Trophoblast cell (in vitro differentiated cells and primary cell): ENCODE measurements around the gene SLC6A9.

Experiments
- DNase-seq, 2 donors: peaks; one replicate each; pipeline ENCODE4 v3.0.0-alpha.2; 2016
- H2AFZ ChIP-seq: 2 replicates; pipeline ENCODE4 v1.6.1; 2013; ENCODE audit warnings: low read length, moderate library complexity, mild to moderate bottlenecking; ENCODE audit not compliant: insufficient read depth, poor library complexity
- H2AK5ac ChIP-seq: 2 replicates; pipeline ENCODE4 v1.6.1; 2013; ENCODE audit warnings: mild to moderate bottlenecking, low read length
- H2BK120ac ChIP-seq: 2 replicates; pipeline ENCODE4 v1.6.1; 2013; ENCODE audit warnings: low read length, mild to moderate bottlenecking, moderate library complexity; ENCODE audit not compliant: insufficient read depth, poor library complexity
- H2BK12ac ChIP-seq: 2 replicates; pipeline ENCODE4 v1.6.1; 2013; ENCODE audit warnings: mild to moderate bottlenecking, low read length, moderate library complexity
- H2BK5ac ChIP-seq: 2 replicates; pipeline ENCODE4 v1.6.1; 2013; ENCODE audit warnings: low read length, low read depth, moderate library complexity, mild to moderate bottlenecking; ENCODE audit not compliant: poor library complexity
- H3K14ac ChIP-seq: 2 replicates; pipeline ENCODE4 v1.6.1; 2013; ENCODE audit warnings: mild to moderate bottlenecking, low read length
- H3K18ac ChIP-seq: 2 replicates; pipeline ENCODE4 v1.6.1; 2013; ENCODE audit warnings: mild to moderate bottlenecking, low read length
- H3K23ac ChIP-seq: 2 replicates; pipeline ENCODE4 v1.6.1; 2013; ENCODE audit warnings: low read length
- H3K27ac ChIP-seq: 2 replicates; pipeline ENCODE4 v1.5.1; 2013; ENCODE audit warnings: low read depth, mild to moderate bottlenecking, inconsistent platforms, low read length, moderate library complexity
- H3K27me3 ChIP-seq: 2 replicates; pipeline ENCODE4 v1.6.1; 2013; ENCODE audit warnings: inconsistent platforms, mild to moderate bottlenecking, low read length, moderate library complexity; ENCODE audit not compliant: insufficient read depth
- H3K36me3 ChIP-seq, 2 experiments: 1 replicate in 1 of 2; 2 replicates in 1 of 2; pipeline ENCODE4 v1.6.1; 2013; ENCODE audit warnings: low read length in 2 of 2, mild to moderate bottlenecking in 2 of 2, moderate library complexity in 1 of 2; ENCODE audit not compliant: insufficient read depth in 2 of 2, control insufficient read depth in 1 of 2
- H3K4ac ChIP-seq: 2 replicates; pipeline ENCODE4 v1.6.1; 2013; ENCODE audit warnings: low read depth, mild to moderate bottlenecking, low read length, moderate library complexity
- H3K4me1 ChIP-seq, 2 experiments: 1 replicate in 1 of 2; 2 replicates in 1 of 2; pipeline ENCODE4 v1.6.1; 2013; ENCODE audit warnings: low read length in 2 of 2, mild to moderate bottlenecking in 2 of 2, moderate library complexity in 1 of 2; ENCODE audit not compliant: insufficient read depth in 2 of 2, control insufficient read depth in 1 of 2
- H3K4me2 ChIP-seq: 2 replicates; pipeline ENCODE4 v1.6.1; 2013; ENCODE audit warnings: inconsistent platforms, mild to moderate bottlenecking, low read length, moderate library complexity
- H3K4me3 ChIP-seq: 2 replicates; pipeline ENCODE4 v1.5.1; 2013; ENCODE audit warnings: mild to moderate bottlenecking, low read depth, low read length, inconsistent platforms
- H3K79me1 ChIP-seq: one replicate; pipeline ENCODE4 v1.6.1; 2013; ENCODE audit warnings: low read length
- H3K79me2 ChIP-seq: 2 replicates; pipeline ENCODE4 v1.6.1; 2013; ENCODE audit warnings: low read length, mild to moderate bottlenecking; ENCODE audit not compliant: control insufficient read depth, insufficient read depth, poor library complexity
- H3K9ac ChIP-seq: 2 replicates; pipeline ENCODE4 v1.6.1; 2013; ENCODE audit warnings: mild to moderate bottlenecking, low read length
- H3K9me3 ChIP-seq: 2 replicates; pipeline ENCODE4 v1.6.1; 2013; ENCODE audit warnings: low read depth, mild to moderate bottlenecking, control low read depth, inconsistent platforms, low read length; ENCODE audit not compliant: insufficient read depth
- H4K12ac ChIP-seq: 2 replicates; pipeline ENCODE4 v1.6.1; 2013; ENCODE audit warnings: low read depth, mild to moderate bottlenecking, low read length, moderate library complexity
- H4K8ac ChIP-seq: 2 replicates; pipeline ENCODE4 v1.6.1; 2013; ENCODE audit warnings: low read depth, mild to moderate bottlenecking, low read length, moderate library complexity
- H4K91ac ChIP-seq: one replicate; pipeline ENCODE4 v1.6.1; 2013; ENCODE audit warnings: low read depth, mild to moderate bottlenecking, low read length, moderate library complexity
- WGBS: extraction: QIAGEN DNeasy Blood & Tissue Kit; methylation state at CpG from one replicate; pipeline ENCODE4 v1.1.7; 2013; ENCODE audit warnings: missing lambda C conversion rate; ENCODE audit not compliant: insufficient read length, insufficient coverage; ENCODE audit errors: extremely low coverage; 5-methylcytosine and 5-hydroxymethylcytosine counted together

SLC6A9 gene

DNA sequence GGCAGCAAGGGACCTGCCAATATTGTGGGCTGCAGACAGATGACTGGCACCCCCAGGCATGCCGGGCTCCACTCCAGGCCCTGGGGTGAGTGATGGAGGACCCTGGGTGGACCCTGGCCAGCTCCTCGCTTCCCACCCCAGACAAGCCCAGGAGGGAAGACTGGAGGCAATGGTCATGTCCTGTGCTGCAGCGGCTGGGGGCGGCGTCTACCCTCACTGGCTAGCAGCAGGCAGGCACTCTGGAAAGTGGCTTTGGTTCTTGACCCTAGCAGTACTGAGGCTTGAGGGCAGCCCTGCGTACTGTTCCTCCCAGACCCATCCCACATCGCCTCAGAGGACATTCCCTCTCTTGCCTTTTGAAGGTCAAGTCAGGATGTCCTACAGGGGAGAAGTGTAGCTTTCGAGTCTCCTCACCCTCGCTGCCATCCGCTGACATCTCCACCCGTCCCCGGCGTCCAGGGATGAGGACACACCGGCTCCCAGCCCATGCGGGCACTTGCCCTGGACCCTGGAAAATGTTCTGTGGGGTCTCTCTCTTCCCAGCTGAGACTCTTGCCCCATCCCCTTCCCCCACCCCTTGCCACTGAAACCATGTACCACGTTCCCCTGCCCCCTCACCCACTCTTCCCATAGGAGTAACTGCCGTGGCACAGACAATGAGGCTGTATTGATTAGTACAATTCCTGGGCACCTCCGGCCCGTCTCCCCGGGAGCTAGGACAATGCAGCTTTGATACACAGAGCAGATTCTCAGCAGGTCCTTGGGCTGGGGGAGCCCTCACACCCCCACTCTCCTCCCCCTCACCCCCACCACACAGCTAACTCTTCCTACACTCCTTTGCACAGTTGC is 15.0 kb downstream of the SLC6A9 start:
- H3K4me2 ChIP-seq: no peak overlapping the region
- H2AK5ac ChIP-seq: no peak overlapping the region
- no peak overlapping the region for H2AFZ ChIP-seq
- H3K27ac ChIP-seq: no peak overlapping the region
- no peak overlapping the region for H4K12ac ChIP-seq
- no peak overlapping the region for H3K23ac ChIP-seq
- H3K79me1 ChIP-seq: no peaks in the 10 kb centered on the region
- H3K79me2 ChIP-seq: no peaks in the 10 kb centered on the region
- no CpG with 5 or more reads among the region's 20 CpGs for WGBS
- H3K9me3 ChIP-seq: peaks cover 7% of the 10 kb centered on the region
- DNase-seq: no peak
- no peak overlapping the region for H3K9ac ChIP-seq
- H3K14ac ChIP-seq: no peak overlapping the region
- H2BK5ac ChIP-seq: no peak overlapping the region
- H3K36me3 ChIP-seq: no peaks in the 10 kb centered on the region
- no peak overlapping the region for H2BK120ac ChIP-seq
- no peak overlapping the region for H4K91ac ChIP-seq
- no peak overlapping the region for H2BK12ac ChIP-seq
- H3K18ac ChIP-seq: no peak overlapping the region
- H3K4me1 ChIP-seq: peaks cover 4 to 5% of the 10 kb centered on the region in 2 experiments
- H3K4ac ChIP-seq: no peak overlapping the region
- H3K27me3 ChIP-seq: no peaks in the 10 kb centered on the region
- H3K4me3 ChIP-seq: no peak overlapping the region
- no peak overlapping the region for H4K8ac ChIP-seq

DNA sequence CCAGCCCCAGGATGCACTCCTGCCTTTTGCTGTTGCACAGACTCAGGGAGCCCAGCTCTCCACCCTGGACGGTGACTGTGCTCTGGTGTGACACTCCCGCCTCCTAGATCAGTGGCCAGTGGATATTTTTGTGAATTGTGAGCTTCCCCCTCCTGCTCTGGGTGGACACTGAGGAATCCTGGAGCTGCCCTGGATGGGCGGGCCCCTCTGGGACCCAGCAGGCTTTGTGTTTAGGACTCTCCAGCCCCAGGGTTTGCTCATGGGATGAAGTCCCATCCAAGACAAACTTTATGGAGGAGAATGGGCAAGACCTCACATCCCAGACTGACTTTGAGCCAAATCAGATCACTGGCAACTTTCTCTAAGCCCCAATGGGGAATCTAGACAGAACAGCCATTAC is 16.1 kb downstream of the SLC6A9 start:
- WGBS: no CpG with 5 or more reads among the region's 3 CpGs
- no peak overlapping the region for H3K14ac ChIP-seq
- H2BK120ac ChIP-seq: no peak overlapping the region
- H2AK5ac ChIP-seq: no peak overlapping the region
- H3K4me3 ChIP-seq: peak overlapping the region; percentile 48
- H3K9me3 ChIP-seq: peaks cover 5% of the 10 kb centered on the region
- H3K79me2 ChIP-seq: no peaks in the 10 kb centered on the region
- no peak for DNase-seq
- H3K36me3 ChIP-seq: no peaks in the 10 kb centered on the region
- H2AFZ ChIP-seq: no peak overlapping the region
- H3K23ac ChIP-seq: no peak overlapping the region
- H3K27ac ChIP-seq: no peak overlapping the region
- H3K4me1 ChIP-seq: peaks cover 6 to 8% of the 10 kb centered on the region in 2 experiments
- H4K8ac ChIP-seq: no peak overlapping the region
- H3K27me3 ChIP-seq: no peaks in the 10 kb centered on the region
- no peak overlapping the region for H3K4ac ChIP-seq
- H2BK12ac ChIP-seq: no peak overlapping the region
- no peak overlapping the region for H4K91ac ChIP-seq
- no peak overlapping the region for H3K9ac ChIP-seq
- no peak overlapping the region for H2BK5ac ChIP-seq
- no peak overlapping the region for H4K12ac ChIP-seq
- H3K79me1 ChIP-seq: no peaks in the 10 kb centered on the region
- no peak overlapping the region for H3K4me2 ChIP-seq
- no peak overlapping the region for H3K18ac ChIP-seq

DNA sequence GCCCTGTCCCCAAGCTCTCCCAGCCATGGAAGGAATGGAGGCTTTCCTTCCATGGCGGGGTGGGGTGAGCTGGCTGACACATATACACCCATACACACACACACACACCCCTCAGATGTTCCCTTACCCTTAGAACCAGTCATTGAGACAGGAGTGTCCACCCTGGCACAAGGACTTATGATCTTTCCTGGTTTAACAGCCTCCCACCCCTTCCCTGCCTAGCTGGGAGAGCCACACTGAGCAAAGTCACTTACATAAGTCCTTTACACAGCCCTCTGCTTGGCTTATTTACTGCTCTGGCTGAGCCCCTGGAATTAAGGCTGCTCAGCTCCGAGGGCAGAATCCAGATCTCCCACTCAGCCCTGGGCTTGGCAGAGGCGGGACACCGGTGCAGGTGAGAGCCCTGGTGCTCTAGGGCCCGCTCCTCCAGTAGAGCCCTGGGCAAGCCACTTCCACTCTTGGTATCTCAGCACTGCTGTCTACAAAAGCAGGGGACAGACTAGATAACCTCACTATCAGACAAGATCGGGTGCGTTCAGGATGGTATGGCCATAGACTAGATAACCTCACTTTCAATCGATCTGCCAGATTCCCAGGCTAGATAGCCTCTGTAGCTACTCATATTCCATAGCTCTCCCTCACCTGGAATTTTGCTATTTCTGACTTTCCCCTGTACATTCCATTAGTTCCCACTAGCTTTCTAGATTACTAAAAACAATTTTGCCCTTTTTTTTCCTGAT is 16.7 kb downstream of the SLC6A9 start:
- Histone ChIP-seq H3K4me3 (no peak overlapping the region), H3K79me1 (no peaks in the 10 kb centered on the region), H3K27ac (no peak overlapping the region), H3K27me3 (no peaks in the 10 kb centered on the region), H4K8ac (no peak overlapping the region), H2AFZ (no peak overlapping the region), H2BK120ac (no peak overlapping the region), H4K12ac (no peak overlapping the region), H3K18ac (no peak overlapping the region), H3K4me1 (peaks cover 6 to 8% of the 10 kb centered on the region in 2 experiments), H2AK5ac (no peak overlapping the region), H3K79me2 (no peaks in the 10 kb centered on the region), H4K91ac (no peak overlapping the region), H3K9me3 (peaks cover 5% of the 10 kb centered on the region), H3K23ac (no peak overlapping the region), H3K14ac (no peak overlapping the region), H3K4ac (no peak overlapping the region), H2BK12ac (no peak overlapping the region), H3K4me2 (no peak overlapping the region), H2BK5ac (no peak overlapping the region), H3K9ac (no peak overlapping the region), H3K36me3 (no peaks in the 10 kb centered on the region)
- DNase-seq: peak in 1 of 2 donors; percentile 3
- WGBS: no CpG with 5 or more reads among the region's 8 CpGs

DNA sequence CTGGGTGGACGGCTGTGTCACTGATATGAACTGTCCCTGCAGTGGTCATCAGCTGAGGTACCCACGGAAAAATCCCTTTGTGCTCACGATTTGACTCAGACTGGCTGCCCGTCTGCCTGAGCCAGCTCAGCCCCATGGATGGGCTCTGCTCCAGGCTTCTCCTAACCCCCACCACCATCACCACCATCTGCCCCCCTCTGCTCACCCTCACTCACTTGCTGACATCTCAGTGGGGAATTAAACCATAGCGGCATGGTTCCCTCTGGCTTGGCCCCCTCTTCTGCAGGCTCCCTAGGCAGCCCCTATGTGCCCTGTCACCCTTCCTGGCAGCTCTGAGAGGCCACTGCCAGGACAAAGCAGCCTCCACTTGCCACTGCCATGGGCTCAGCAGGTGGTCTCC is 17.3 kb downstream of the SLC6A9 start:
- Histone ChIP-seq H3K4me2 (no peak overlapping the region), H3K4me3 (no peak overlapping the region), H2AK5ac (no peak overlapping the region), H2BK120ac (no peak overlapping the region), H2BK12ac (no peak overlapping the region), H3K27me3 (no peaks in the 10 kb centered on the region), H3K4me1 (peaks cover 6 to 8% of the 10 kb centered on the region in 2 experiments), H3K14ac (no peak overlapping the region), H3K79me2 (no peaks in the 10 kb centered on the region), H3K18ac (no peak overlapping the region), H3K27ac (no peak overlapping the region), H4K91ac (no peak overlapping the region), H3K36me3 (no peaks in the 10 kb centered on the region), H2BK5ac (no peak overlapping the region), H3K79me1 (no peaks in the 10 kb centered on the region), H2AFZ (no peak overlapping the region), H3K4ac (no peak overlapping the region), H3K9me3 (peaks cover 3% of the 10 kb centered on the region), H3K23ac (no peak overlapping the region), H4K12ac (no peak overlapping the region), H4K8ac (no peak overlapping the region), H3K9ac (no peak overlapping the region)
- no CpG with 5 or more reads among the region's 5 CpGs for WGBS
- DNase-seq: no peak
